Germinal center (tissue), 1 donor: Measurements from ENCODE around the gene LECT2.

Source experiments
- DNase-seq: peaks from one replicate; pipeline ENCODE4 v3.0.0; 2012; ENCODE audit warnings: mixed read lengths, low spot score

Gene LECT2

DNA sequence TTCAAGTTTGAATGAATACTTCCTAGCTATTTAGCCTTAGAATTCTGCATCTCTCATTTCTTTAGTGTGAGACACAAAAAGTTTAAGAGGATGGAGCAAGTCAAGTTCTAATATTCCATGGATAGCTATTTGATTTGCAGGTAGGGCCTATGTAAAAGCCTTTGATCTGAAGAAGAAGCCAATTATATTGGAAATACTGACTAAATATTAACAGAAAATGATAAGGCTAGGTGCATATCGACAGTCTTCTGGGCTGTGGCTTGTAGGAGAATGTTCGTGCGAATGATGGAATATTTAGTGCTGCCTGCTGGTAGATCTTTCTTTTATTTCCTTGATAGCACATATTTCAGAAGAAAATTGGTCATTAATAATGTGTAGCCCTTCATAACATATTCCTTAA is at the start of gene LECT2:
Gene LECT2, minus strand, starts transcription at position 85 of the 400 bp plus-strand sequence. CDS start 150 bp downstream, outside the sequence.
- no peak for DNase-seq

DNA sequence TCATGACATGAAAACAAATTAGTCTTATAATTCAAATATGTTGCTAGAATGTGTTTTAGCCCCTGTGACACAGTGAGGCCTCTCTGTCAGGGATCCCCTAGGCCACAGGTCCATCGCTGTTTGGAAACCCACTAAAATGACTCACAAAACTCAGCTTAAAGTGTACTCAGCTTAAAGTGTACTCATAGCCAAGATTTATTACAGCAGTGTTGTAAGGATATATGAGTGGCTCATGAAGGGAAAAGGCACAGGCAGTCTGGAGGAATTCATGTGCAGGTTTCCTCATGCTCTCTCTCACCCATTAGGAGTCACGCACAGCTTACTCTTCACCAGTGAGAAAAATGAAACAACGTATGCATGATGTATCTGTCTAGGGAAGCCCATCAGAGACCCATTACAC is 49.7 kb upstream of the LECT2 start:
- DNase-seq: no peak

DNA sequence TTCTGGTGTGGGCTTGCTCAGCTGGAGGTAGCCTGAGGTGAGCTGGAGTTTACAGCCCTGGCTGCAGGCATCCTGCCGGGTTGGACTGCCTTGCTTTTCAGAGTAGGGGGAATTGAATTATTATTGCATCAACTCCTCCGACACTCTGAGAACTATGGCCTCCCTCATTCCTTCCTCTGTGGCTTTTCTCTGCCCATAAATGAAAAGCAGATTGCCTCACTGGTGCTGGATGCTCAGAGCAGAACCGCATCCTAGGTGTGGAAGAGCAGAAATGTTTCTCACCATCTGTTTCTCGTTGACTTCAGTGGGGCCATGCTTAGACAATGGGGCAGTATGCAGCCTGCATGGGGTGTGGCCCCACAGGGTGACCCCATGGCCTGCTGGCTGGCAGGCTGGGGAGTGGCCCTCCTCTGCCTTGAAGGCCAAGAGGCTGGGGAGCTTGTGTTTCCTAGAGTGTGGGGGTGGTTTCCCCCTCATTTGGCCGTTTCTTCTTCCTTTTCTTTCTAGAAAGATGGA is 46.7 kb upstream of the LECT2 start:
- no peak for DNase-seq

DNA sequence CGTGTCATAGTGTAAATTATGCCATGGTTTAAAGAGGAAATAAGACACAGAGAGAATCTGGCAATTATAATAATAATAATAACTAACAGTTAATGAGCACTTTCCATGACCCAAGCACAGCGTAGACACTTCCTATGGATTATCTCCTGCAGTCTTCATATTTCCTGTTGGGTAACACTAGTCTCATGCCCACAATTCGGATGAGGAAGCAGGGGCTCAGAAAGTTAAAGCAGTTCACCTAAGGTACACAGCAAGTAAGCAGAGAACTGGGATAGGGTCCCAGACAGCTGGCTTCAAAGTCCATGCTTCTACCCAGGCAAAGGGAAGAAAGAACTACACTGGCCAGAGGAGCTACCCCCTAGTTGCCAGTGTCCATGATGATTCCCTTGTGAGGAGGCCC is 46.1 kb upstream of the LECT2 start:
- DNase-seq: no peak

DNA sequence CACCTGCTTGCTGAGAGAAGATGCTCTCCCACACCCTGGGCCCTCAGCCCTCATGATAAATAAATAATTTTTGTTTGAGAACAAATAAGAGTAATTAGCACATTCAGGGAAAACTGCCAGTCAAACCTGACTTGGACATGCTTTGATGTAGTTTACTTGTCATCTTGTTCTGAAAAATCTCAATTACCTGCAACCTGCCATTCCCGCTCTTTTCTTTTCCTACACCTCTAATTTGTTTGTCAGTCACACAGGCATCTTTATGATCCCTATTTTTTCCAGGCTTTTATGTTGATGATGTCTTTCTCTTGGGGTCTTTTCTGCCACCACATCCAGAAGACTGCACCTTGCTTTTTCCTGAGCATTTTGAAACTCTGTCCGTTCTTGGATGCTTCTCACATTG is 45.4 kb upstream of the LECT2 start:
- DNase-seq: no peak

DNA sequence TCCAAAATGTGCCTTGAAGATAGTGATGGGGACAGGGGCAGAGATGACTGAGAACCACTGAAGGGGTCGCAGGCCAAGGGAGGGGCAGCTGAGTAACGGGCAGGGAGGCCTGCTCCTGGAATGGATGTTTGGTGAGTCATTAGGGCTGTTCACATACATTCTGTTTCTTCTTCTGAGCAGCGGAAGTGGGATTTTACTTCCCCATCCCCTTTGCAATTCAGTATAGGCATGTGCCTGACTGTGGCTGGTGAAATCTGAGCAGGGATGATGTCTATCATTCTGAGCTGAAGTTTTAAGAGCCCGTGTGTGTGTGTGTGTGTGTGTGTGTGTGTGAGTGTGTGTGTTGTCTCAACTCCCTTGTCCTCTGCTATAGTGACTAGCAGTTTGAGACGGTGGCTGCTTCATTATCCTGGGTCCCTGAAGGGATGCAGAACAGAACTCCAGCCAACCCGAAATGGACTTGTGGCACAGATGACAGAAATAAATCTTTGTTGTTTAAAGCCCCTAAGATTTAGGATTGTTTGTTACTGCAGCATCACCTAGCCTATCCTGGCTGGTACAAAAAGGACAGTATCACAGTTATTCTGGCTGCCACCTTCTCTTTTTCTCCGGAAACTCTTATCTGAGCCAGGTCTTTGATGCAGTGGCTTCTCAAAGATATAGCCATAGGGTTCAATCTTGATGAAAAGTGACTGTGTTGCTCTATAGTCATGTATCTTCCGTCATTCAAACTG is 44.8 kb upstream of the LECT2 start:
- no peak for DNase-seq

DNA sequence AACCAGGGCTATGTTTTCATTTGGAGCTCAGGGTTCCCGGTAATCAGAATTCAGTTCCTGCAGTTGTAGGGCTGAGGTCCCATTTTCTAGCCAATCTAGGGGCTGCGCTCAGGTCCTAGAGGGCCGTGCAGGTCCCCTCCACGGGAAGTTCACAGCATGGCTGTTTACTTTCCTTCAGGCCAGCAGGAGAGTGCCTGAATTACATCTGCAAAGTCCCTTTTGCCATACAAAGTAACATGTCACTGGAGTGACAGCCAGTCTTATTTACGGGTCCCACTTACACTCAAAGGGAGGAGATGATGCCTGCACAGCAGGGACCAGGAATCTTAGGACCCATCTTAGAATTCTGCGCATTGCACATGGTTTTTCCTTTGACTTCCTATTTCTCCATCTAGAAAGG is 44.1 kb upstream of the LECT2 start:
- DNase-seq: no peak

DNA sequence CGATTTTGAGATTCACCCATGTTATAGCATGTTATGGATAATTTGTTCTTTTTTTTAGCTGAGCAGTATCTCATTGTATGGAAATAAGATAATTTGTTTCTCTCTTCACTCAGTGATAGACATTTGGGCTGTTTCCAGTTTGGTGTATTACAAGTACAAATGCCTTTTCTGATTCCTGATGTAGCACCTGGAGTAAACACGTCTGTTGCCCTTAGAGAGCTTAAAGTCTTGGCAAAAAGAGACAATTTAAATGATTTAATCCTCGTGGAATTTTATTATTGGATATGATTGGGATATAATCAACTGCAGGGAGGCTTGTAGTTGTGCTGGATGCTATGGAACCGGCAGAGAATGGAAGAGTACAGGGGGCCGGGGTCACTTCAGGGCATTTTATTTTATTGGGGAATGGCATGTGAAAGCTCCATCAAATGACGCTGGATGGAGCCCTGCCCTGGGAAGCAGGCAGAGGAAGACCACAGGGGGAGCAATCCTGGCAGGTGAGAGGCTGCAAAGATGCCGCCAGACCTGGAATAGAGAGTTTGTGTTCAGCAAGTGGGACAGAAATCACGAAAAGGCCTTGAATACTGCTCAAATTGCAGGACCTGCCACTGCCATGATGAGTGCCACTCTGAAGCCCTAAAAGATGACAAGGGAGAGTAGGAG is 43.0 kb upstream of the LECT2 start:
- DNase-seq: no peak

DNA sequence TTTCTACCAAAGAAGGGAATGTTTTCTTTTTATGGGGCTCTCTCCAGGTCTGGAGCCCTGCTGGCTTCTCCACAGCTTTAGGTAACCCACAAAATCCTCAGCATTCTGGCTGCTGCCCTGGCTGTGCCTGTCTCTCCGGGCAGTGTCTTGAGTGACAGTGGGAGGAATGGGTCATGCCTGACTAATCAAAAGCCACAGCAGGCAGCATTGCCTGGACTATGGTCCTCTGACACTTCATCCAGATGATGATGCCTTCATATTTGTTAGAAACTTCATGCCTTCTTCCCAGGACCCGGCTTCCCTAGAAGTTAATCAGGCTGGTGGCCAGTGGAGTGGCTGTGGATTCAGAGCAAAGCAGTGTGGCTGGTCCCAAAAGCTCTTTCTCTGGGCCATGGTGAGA is 41.8 kb upstream of the LECT2 start:
- DNase-seq: no peak

DNA sequence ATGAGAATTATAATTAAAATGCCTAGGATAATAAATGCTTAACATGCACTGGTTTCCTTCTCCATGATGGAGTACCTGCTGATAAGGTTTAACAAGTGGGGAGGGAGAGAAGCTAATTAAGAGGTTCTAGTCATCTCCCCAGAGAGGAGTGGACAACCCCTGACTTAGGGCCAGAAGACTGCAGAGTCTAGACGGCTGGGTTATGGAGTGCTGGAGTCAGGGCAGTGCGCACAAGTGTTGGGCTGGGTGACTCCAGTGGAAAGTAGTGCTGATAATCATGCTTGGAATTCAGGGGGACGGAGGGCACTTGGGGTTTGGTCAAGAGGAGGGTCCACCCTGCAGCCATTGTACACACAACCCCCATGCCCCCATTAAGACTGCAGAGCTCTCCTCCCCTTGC is 41.2 kb upstream of the LECT2 start:
- no peak for DNase-seq

DNA sequence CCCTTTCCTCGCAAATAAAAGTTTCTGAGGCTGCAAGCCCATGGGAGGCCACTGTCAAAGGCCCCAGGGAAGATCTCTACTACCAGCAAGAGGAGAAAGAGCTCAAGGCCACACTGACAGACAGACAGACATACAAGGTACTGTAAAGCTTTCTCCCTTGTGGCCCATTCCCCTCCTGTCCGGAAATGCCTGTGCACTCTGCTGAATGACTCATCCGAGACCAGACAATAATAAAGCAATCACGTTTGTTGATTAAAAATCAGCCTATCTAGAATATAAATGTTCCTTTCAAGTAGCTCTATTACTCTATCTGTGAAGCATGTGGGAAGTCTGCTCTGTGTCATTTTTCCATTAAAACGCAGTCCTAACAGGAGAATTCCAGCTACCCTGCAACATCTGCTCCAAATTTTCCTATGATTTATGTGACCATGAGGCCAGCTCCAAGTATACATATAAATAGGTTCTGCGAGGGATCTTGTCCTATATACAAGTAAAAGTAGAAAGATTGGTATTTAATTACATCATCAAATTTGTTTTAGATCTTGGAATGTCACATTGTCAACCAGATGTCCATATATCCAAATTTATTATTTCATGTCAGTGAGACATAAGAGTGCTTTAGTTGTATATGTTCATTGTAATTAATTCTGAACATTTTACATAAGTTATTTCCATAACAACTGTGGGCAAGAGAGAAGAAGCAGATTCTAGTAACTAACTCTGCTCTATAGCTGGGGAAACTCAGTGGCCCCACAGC is 39.3 kb upstream of the LECT2 start:
- DNase-seq: no peak

DNA sequence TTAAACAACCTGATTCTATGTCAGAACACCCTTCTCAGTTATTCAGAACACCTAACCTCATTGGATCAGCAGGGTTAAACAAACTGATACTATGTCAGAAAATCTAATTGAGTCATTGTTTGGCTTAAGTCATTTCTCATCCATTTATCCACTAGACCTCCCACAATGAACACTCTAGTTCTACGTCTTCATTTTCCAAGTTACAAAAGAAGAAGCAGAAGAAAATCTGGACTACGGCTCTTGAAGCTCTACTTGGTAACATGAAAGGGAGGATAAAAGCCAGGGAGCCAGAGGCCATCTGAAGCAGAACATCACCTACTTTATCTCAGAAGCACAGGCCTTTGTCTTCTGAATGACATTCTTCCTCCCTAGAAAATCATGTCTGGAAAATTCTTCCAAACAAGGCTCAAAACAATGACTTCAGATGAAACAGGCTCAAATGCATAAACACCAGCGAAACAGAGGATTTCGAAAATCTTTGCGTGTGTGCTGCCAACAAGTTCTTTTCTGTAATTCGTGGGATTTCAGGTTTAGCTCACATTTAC is 38.6 kb upstream of the LECT2 start:
- no peak for DNase-seq

DNA sequence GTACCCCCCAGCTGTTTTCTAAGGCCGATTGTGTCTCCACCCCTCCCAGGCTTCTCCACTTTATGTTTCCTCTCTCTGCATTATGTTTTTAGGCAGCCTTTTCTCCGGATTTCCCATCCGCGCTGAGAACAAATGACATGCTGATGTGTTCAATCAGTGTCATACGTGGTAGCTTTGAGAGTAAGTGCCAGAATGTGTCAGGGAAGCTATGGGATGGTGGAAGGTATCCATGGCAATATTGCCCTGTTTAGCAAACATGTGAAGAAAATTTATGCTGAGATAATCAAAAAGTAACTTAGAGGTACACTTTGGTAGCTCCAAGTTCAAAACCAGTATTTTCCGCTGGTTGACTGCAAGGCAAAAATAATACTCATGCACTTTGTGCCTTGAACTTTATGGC is 36.6 kb upstream of the LECT2 start:
- no peak for DNase-seq

DNA sequence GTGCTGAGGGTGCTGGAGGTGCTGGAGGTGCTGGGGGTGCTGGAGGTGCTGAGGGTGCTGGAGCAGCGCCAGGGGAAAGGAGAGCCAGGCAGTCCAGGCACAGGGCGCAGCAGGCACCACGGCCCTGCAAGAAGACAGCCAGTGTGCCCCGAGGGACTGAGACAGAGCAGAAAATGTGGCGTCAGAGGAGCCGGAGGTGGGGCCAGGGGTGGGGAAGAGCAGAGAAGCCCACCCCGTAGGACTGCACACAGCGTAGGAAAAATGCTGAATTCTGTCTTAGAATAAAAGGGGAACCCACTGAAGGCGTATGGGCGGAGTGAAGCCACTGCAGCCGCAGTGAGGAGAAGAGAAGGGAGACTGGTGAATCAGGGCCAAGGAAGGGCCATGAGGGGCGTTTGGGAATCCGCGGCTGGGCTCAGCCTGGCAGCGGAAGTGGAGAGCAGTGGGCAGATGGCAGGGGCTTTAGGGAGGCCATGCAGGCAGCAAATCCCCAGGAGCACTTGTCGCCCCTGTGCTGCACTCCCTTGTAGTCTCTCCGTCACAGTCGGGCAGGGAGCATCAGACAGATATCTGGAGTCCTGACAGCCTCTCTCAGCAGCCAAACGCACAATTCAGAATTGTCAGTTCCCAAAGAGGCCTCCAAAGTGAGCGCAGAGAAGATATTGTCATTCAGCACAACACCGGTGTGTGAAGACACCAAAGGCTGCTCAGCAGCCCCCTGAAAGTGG is 35.9 kb upstream of the LECT2 start:
- no peak for DNase-seq

DNA sequence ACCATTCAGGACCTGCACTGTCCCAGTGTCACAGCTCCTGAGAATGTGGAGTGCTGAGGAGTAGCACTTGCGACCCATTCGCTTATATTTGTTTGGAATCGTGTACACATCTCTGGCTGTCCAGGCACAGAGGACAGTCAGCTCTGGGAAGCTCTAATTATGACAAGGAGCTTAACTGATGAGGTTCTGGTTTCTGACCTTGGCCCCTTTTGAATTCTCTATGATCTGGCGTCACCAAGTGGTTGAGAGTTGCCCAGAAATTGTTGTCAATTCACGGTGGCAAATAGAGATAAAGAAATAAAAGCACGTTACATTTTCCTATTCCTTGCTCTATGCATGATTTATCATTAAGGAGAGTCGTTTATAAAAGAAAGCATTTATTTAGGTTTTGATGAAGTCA is 34.9 kb upstream of the LECT2 start:
- DNase-seq: no peak

DNA sequence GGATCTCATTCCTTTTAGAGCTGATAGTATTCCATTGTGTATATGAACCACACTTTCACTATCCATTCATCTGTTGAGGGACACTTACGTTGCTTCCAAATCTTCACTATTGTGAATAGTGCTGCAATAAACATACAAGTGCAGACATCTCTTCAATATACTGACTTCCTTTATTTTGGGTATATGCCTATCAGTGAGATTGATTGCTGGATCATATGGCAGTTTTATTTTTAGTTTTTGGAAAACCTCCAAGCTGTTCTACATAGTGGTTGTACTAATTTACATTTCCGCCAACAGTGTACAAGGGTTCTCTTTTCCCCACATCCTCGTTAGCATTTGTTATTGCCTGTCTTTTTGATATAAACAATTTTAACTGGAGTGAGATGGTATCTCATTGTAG is 33.8 kb upstream of the LECT2 start:
- no peak for DNase-seq

DNA sequence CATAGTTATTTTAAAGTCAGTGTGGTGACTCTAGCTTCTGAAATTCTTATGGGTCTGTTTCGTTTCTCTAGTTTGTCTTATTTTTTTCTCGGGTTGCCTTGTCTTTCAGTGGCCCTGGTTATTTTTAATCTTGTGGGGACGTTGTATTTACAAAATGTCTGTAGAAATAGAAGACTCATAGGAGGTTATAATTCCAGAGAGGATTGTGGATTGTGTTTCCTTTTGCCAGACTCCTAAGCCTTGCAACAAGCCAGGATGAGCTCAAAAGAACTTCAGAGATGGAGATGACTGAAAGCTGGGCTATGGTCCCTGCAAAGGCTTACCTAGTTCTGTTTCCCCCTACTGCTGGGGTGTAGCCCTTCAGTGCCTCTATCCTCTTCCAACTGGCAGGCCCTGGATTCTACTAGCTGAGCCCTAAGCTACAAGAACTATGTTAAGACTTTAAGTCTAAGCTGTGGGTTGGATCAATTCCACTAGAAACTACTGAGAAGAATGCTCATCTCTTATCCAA is 32.2 kb upstream of the LECT2 start:
- DNase-seq: no peak

DNA sequence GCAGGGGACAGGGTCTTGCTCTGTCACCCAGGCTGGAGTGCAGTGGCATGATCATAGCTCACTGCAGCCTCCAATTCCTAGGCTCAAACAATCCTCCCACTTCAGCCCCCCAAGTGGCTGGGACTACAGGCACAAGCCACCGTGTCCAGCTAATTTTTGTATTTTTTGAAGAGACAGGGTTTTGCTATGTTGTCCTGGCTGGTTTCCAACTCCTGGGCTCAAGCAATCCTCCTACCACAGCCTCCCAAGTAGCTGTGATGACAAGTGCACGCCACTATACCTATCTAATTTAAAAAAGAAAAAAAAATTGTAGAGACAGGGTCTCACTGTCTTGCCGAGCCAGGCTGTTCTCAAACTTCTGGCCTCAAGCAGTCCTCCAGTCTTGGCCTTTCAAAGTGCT is 31.6 kb upstream of the LECT2 start:
- DNase-seq: no peak

DNA sequence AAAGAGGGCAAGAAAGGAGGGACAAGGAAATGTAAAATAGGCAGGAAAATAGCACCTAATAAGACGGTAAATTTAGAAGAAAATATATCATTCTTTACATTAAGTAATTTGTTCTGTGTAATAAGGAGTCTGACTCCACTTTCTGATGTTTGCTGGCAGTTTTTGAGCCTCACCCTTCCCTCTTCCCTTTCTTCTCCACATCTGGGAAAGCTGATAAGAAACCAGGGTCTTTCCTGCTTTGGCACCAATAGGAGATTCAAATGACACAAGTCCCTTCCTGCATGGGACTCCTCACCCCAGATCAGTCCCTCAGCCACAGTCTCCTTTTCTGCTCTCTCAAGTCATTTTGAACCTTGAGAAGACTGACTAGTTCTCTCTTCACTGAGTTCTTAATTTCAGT is 31.2 kb upstream of the LECT2 start:
- no peak for DNase-seq

DNA sequence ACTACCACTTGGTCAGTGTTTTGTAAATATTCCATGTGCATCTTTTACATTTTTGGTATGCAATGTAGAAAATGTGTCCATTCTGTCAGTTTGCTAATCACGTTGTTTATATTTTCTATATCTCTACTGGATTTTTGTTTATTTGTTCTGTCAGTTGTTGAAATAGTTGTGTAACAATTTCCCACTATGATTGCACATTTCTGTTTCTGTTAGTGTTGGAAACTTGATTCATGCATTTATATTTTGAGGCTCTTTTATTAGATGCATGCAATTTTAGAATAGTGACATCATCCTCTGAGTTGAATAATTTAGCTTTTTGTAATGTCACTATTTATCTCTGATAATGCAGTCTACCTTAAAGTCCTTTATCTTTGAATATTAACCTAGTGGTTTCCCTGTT is 25.8 kb upstream of the LECT2 start:
- DNase-seq: no peak

DNA sequence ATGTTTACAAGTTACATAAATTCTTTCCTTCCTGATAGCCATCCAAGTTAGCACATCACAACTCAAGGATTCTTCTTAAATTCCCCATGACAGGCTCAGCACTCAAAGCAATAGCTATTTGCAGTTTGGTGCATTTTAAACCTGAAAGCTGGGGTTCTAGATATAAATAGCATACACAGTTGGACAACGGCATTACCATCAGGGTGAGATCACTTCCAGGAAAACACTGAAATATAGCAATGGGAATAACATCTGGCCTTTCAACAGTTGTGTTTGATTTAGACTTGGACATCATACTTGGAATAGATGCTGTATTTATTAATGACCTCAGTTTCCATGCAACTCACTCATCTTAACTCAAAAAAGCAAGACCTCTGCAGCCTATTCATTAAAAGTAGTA is 24.7 kb upstream of the LECT2 start:
- no peak for DNase-seq

DNA sequence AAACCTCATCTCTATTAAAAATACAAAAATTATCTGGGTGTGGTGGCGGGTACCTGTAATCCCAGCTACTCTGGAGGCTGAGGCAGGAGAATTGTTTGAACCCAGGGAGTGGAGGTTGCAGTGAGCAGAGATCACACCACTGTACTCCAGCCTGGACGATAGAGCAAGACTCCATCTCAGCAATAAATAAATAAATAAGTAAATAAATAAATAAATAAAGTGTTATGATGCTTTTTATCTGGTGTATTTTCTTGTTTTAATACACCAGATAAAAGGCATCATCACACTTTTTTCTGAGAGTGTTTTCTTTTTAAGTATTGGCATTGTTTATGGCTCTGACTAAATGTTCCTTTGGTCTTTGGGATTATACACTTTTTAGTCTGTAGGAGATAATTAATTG is 24.2 kb upstream of the LECT2 start:
- no peak for DNase-seq
